Activated CD4-positive, alpha-beta T cell treated with anti-CD3 and anti-CD28 coated beads, Interleukin-2, amount 50 U/mL, for 24 hours (primary cell): ENCODE results near the gene FAM131A.

ENCODE experiments used
- DNase-seq, 2 donors: peaks; one replicate each; pipeline ENCODE4 v3.0.0-alpha.2; 2020; ENCODE audit warnings: low read depth in 1 of 2, low spot score in 1 of 2

Gene FAM131A

GRCh38 chr3:184355261-184356040 lies 18.1 kb downstream of the FAM131A start:
- DNase-seq: no peak

- no peak for DNase-seq
These were observed 20.1 kb downstream of the FAM131A start for GRCh38 chr3:184357248-184358123.

GRCh38 chr3:184358124-184358767 lies 20.8 kb downstream of the FAM131A start:
- no peak for DNase-seq

- no peak for DNase-seq
These were observed 21.5 kb downstream of the FAM131A start for GRCh38 chr3:184358921-184359350.

- no peak for DNase-seq
These were observed 22.2 kb downstream of the FAM131A start for GRCh38 chr3:184359610-184360009.

GRCh38 chr3:184360070-184360928 lies 22.9 kb downstream of the FAM131A start:
- DNase-seq: no peak

GRCh38 chr3:184360929-184361531 lies 23.6 kb downstream of the FAM131A start:
- no peak for DNase-seq

- no peak for DNase-seq
These were observed 24.1 kb downstream of the FAM131A start, which contains the start of the genes CLCN2 and POLR2H for GRCh38 chr3:184361532-184361931. Gene CLCN2, minus strand, starts transcription at chr3:184361605. Its CDS starts 126 bp downstream, at chr3:184361479. Gene POLR2H, plus strand, starts transcription at chr3:184361710. Its CDS starts 1,783 bp downstream, at chr3:184363493.

GRCh38 chr3:184361932-184362667 lies 24.7 kb downstream of the FAM131A start:
- DNase-seq: peak; percentile 36 to 44

GRCh38 chr3:184362668-184363546 lies 25.5 kb downstream of the FAM131A start:
- DNase-seq: peak; percentile 91 to 95

GRCh38 chr3:184366619-184367289 lies 29.4 kb downstream of the FAM131A start:
- DNase-seq: no peak

GRCh38 chr3:184368116-184368515 lies 30.7 kb downstream of the FAM131A start:
- no peak for DNase-seq

GRCh38 chr3:184368586-184369183 lies 31.3 kb downstream of the FAM131A start:
- DNase-seq: no peak

GRCh38 chr3:184371570-184372018 lies 34.2 kb downstream of the FAM131A start:
- DNase-seq: peak in 1 of 2 donors; percentile 55

- DNase-seq: no peak
These were observed 35.0 kb downstream of the FAM131A start for GRCh38 chr3:184372296-184372821.

GRCh38 chr3:184372911-184373310 lies 35.5 kb downstream of the FAM131A start:
- DNase-seq: no peak

- DNase-seq: no peak
These were observed 36.0 kb downstream of the FAM131A start for GRCh38 chr3:184373422-184373821.
